Panc1 (cell line): ENCODE measurements around the gene HOMER2.

ENCODE experiments used
- POLR2AphosphoS5 ChIP-seq: IDR thresholded peaks from 2 replicates; pipeline ENCODE4 v1.6.1; 2012; ENCODE audit warnings: mild to moderate bottlenecking, low read depth, low read length, moderate library complexity
- SIN3A ChIP-seq: IDR thresholded peaks from 2 replicates; pipeline ENCODE4 v1.6.1; 2012; ENCODE audit warnings: low read depth, mild to moderate bottlenecking, low read length, moderate library complexity, borderline replicate concordance; ENCODE audit not compliant: insufficient read depth
- TF ChIP-seq, protein P1 (sequence below): fragments of 450-650 bp; IDR thresholded peaks from 2 replicates; pipeline ENCODE4 v1.5.1; 2017; ENCODE audit warnings: mild to moderate bottlenecking

DNA sequence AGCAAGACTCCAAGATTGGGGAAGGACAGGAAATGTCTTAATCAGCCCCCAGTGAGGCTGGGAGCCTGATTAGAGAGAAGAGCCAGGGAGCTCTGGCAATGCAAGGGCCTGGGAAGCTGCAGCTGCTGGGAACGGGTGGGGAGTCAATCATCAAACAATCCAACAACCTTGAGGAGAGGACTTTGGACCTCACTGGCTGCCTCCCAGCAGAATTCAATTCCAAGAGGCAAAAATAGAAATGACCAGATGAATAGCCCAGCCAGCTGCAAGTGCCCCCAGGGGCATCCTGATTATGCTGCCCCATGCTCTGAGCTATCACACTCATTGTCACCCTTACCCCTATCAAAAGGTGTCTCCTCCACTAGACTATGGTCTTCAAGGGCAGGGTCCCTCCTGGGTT lies 6.1 kb upstream of the HOMER2 start:
- TF ChIP-seq, protein P1, sequence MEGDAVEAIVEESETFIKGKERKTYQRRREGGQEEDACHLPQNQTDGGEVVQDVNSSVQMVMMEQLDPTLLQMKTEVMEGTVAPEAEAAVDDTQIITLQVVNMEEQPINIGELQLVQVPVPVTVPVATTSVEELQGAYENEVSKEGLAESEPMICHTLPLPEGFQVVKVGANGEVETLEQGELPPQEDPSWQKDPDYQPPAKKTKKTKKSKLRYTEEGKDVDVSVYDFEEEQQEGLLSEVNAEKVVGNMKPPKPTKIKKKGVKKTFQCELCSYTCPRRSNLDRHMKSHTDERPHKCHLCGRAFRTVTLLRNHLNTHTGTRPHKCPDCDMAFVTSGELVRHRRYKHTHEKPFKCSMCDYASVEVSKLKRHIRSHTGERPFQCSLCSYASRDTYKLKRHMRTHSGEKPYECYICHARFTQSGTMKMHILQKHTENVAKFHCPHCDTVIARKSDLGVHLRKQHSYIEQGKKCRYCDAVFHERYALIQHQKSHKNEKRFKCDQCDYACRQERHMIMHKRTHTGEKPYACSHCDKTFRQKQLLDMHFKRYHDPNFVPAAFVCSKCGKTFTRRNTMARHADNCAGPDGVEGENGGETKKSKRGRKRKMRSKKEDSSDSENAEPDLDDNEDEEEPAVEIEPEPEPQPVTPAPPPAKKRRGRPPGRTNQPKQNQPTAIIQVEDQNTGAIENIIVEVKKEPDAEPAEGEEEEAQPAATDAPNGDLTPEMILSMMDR: no peak
- TF ChIP-seq POLR2AphosphoS5 (no peak), SIN3A (no peak)
